ENCODE measurements around the gene SORCS2.

GRCh38 chr4:7473081-7473480, 280.7 kb downstream of the SORCS2 start:
- TF ChIP-seq CTCF (IDR thresholded peaks at IDR 0.05): no peak
- TF ChIP-seq RFX5 (IDR thresholded peaks at IDR 0.05; ENCODE audit: low read length): no peak
- TF ChIP-seq YY1 (IDR thresholded peaks at IDR 0.05; ENCODE audit: low read depth): no peak
- no peak for TF ChIP-seq TEAD4 (IDR thresholded peaks at IDR 0.05; ENCODE audit: borderline replicate concordance, insufficient read depth)
- no peak for TF ChIP-seq IRF3 (IDR thresholded peaks at IDR 0.05; ENCODE audit: low read depth, low read length)
- TF ChIP-seq TCF12 (IDR thresholded peaks at IDR 0.05): no peak

All from SK-N-SH (cell line).